ENCODE measurements around the gene UVRAG.

GRCh38 chr11:75797792-75798191, 17.2 kb upstream of the UVRAG start:
- TF ChIP-seq CTCF (IDR thresholded peaks at IDR 0.05) (no peak), EZH2 (IDR thresholded peaks at IDR 0.05; ENCODE audit: borderline replicate concordance, insufficient read depth, low read depth, low read length, poor library complexity, severe bottlenecking) (no peak)
